Measurements from ENCODE around the gene DPYD.

DPYD gene

DNA sequence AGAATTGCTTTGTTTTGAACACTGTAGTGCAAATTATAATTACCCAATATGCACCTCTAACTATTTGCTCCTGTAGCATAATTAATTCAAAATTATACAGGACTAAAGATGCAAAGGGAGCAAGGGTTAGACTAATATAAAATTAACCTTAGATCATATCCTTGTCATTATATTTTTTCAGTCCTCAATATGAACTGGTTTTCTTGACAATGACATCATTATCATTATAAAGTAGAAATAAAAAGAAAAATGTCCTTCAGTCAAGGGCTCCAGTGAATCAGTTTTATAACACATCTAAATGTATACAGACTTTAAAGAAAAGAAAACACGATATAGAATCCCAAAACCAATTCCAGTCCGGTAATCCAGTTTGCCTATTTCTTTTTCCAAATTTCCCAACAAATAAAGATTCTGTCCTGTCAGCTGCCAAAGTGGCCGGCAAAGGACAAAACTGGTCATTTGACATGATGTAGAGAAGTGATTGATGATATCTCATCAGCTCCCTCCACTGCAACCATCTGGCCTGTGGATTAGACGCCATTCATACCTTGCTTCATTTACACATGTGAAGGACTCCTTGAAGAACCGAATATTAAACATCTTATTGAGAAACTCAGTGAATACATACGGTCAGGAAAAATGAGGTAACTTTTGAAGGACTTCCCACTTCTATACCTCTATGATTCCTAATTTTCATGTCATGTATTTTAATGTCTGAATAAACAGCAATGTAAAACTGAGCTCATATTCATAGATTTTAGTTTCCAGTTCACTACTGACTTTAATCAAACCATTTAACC, 15.5 kb downstream of the DPYD start:
- H3K27ac ChIP-seq (ENCODE audit: low read length): no peak overlapping the region
- H3K4me3 ChIP-seq (ENCODE audit: low read depth in 1 of 2, low read length in 2 of 2): no peak overlapping the region
- no peaks in the 10 kb centered on the region for H3K27me3 ChIP-seq (ENCODE audit: low read depth, low read length)
- peaks cover 0 to 5% of the 10 kb centered on the region in 2 donors for H3K4me1 ChIP-seq (ENCODE audit: control insufficient read depth in 1 of 2, insufficient read depth in 2 of 2, low read length in 2 of 2)
- H3K9me3 ChIP-seq (ENCODE audit: control insufficient read depth in 1 of 2, low read length in 2 of 2): no peaks in the 10 kb centered on the region
- no peaks in the 10 kb centered on the region for H3K36me3 ChIP-seq (ENCODE audit: control insufficient read depth in 1 of 2, insufficient read depth in 2 of 2, low read length in 2 of 2)

DNA sequence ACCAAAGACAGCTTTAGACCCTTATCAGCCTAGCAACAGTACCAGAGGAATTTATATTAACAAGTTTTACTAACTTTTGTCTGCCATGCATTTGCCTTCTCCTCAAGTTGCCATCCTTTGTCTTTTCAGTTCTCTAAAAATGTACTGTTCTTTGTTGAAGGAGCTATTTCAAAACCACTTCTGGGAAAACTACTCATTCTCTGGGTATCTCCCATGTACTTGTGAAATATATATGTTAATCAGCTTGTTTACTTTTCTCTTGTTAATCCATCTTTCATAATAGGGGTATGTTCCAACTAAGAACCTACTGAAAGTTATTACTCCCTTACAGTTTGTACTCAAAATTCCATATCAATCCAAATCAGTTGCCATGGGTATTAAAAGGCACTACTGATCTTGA, 16.3 kb downstream of the DPYD start:
- Histone ChIP-seq H3K9me3 (ENCODE audit: control insufficient read depth in 1 of 2, low read length in 2 of 2) (no peaks in the 10 kb centered on the region), H3K27ac (ENCODE audit: low read length) (no peak overlapping the region), H3K4me1 (ENCODE audit: control insufficient read depth in 1 of 2, insufficient read depth in 2 of 2, low read length in 2 of 2) (peaks cover 0 to 5% of the 10 kb centered on the region in 2 donors), H3K36me3 (ENCODE audit: control insufficient read depth in 1 of 2, insufficient read depth in 2 of 2, low read length in 2 of 2) (no peaks in the 10 kb centered on the region), H3K27me3 (ENCODE audit: low read depth, low read length) (no peaks in the 10 kb centered on the region), H3K4me3 (ENCODE audit: low read depth in 1 of 2, low read length in 2 of 2) (no peak overlapping the region)

DNA sequence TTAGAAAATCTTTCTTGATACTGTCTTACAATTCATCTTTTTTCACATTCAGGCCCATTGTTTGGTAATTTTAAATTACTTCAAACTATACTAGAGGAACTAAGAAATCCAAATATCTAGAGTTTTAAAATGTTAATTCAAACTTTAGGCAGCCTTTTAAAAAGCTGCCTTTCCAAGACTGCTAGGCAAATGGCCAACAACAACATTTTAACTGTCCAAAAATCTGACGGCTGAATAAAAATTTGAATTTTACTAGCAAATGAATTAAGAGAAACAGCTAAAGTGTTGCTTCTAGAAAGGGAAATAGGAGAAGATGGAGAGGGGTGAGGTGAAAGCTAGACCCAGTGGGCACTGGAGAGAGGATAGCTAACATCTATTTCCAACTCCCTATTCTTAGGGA, 17.2 kb downstream of the DPYD start:
- H3K4me1 ChIP-seq (ENCODE audit: control insufficient read depth in 1 of 2, insufficient read depth in 2 of 2, low read length in 2 of 2): peaks cover 0 to 5% of the 10 kb centered on the region in 2 donors
- H3K27ac ChIP-seq (ENCODE audit: low read length): no peak overlapping the region
- H3K36me3 ChIP-seq (ENCODE audit: control insufficient read depth in 1 of 2, insufficient read depth in 2 of 2, low read length in 2 of 2): no peaks in the 10 kb centered on the region
- no peaks in the 10 kb centered on the region for H3K9me3 ChIP-seq (ENCODE audit: control insufficient read depth in 1 of 2, low read length in 2 of 2)
- no peaks in the 10 kb centered on the region for H3K27me3 ChIP-seq (ENCODE audit: low read depth, low read length)
- no peak overlapping the region for H3K4me3 ChIP-seq (ENCODE audit: low read depth in 1 of 2, low read length in 2 of 2)

DNA sequence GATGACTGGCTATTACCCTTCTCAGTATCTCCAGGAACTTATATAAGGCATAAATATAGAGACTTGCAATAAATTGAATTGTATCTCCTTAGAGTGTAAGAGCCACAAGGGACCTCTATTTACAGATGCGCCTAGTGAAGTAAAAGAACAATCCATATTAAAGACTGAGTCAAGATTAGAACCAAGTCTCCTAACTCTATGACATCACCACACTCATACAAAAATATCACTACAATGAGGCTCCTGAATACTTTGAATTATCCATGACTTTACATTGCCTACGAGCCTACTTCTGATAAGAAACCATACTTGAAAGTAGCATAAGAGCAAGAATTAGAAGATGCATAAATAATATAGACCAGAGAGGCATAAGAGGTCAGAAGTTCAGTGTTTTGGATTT, 18.8 kb downstream of the DPYD start:
- Histone ChIP-seq H3K36me3 (ENCODE audit: control insufficient read depth in 1 of 2, insufficient read depth in 2 of 2, low read length in 2 of 2) (no peaks in the 10 kb centered on the region), H3K9me3 (ENCODE audit: control insufficient read depth in 1 of 2, low read length in 2 of 2) (no peaks in the 10 kb centered on the region), H3K27me3 (ENCODE audit: low read depth, low read length) (no peaks in the 10 kb centered on the region), H3K4me3 (ENCODE audit: low read depth in 1 of 2, low read length in 2 of 2) (no peak overlapping the region), H3K4me1 (ENCODE audit: control insufficient read depth in 1 of 2, insufficient read depth in 2 of 2, low read length in 2 of 2) (peaks cover 0 to 5% of the 10 kb centered on the region in 2 donors), H3K27ac (ENCODE audit: low read length) (no peak overlapping the region)

DNA sequence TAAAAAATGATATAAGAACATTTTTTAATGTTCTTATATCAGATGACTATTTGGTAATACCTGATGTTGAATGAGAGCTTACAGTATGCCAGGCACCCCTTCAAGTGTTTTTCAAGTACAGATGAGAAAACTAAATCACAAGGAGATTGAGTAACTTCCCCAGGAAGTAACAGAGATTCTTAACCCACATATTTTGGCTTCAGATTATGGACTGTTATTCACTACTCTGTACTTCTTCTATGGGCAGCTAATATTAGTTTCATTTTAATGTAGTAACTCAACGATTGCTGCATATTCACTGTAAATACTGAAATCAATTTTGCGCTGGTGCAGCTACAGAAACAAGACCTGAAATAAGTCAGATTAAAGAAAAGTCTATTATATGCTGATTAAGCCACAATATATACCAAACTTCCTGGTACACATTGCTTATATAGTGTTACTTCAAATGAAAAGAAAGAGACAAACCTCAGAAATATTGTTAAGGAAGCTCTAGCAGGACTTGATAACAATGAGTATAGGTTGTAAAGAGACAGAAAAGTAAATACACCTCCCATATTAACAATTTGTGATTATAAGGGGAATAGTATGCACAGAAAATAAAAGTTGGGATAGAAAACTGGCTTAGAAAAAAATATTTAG, 19.7 kb downstream of the DPYD start:
- H3K36me3 ChIP-seq (ENCODE audit: control insufficient read depth in 1 of 2, insufficient read depth in 2 of 2, low read length in 2 of 2): no peaks in the 10 kb centered on the region
- no peaks in the 10 kb centered on the region for H3K27me3 ChIP-seq (ENCODE audit: low read depth, low read length)
- H3K4me1 ChIP-seq (ENCODE audit: control insufficient read depth in 1 of 2, insufficient read depth in 2 of 2, low read length in 2 of 2): peaks cover 0 to 5% of the 10 kb centered on the region in 2 donors
- no peak overlapping the region for H3K4me3 ChIP-seq (ENCODE audit: low read depth in 1 of 2, low read length in 2 of 2)
- H3K27ac ChIP-seq (ENCODE audit: low read length): no peak overlapping the region
- H3K9me3 ChIP-seq (ENCODE audit: control insufficient read depth in 1 of 2, low read length in 2 of 2): no peaks in the 10 kb centered on the region

DNA sequence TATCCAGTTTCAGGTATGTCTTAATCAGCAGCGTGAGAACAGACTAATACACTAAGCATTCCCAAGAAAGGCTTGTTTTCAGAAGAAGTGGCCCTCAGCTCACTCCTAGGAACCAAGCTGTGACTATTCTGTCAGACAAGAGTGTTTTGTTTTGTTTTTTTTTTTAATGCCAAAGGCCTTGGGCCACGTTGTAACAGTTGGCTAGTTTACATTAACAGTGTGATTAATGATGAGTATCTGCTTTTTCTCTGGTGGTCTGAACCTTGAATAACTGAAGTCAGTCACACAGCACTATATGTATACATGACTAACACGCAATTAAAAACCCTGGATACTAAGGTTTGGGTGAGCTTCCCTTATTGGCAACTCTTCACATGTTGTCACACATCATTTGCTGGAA, 21.9 kb downstream of the DPYD start:
- no peaks in the 10 kb centered on the region for H3K9me3 ChIP-seq (ENCODE audit: control insufficient read depth in 1 of 2, low read length in 2 of 2)
- H3K4me1 ChIP-seq (ENCODE audit: control insufficient read depth in 1 of 2, insufficient read depth in 2 of 2, low read length in 2 of 2): peaks cover 0 to 5% of the 10 kb centered on the region in 2 donors
- no peak overlapping the region for H3K27ac ChIP-seq (ENCODE audit: low read length)
- no peaks in the 10 kb centered on the region for H3K36me3 ChIP-seq (ENCODE audit: control insufficient read depth in 1 of 2, insufficient read depth in 2 of 2, low read length in 2 of 2)
- no peak overlapping the region for H3K4me3 ChIP-seq (ENCODE audit: low read depth in 1 of 2, low read length in 2 of 2)
- no peaks in the 10 kb centered on the region for H3K27me3 ChIP-seq (ENCODE audit: low read depth, low read length)

DNA sequence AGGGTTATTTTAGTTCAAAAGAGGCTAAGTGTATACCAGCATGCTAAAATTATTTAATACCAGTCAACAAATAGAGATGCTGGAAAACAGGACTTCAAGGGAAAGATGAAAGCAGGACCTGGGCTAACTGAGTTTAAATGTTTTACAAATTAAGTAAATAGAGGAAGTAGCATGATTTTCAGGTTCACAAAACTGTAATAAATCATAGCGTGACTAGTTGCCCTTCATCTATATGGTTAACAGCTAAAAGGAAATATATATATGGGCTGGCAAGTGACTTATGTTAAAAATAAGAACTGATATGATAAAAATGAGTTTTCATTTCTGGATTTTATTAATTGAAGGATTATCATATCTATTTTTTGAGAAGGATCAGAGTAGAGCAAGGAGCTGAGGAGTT, 25.6 kb downstream of the DPYD start:
- Histone ChIP-seq H3K4me1 (ENCODE audit: control insufficient read depth in 1 of 2, insufficient read depth in 2 of 2, low read length in 2 of 2) (no peaks in the 10 kb centered on the region), H3K27ac (ENCODE audit: low read length) (no peak overlapping the region), H3K4me3 (ENCODE audit: low read depth in 1 of 2, low read length in 2 of 2) (no peak overlapping the region), H3K36me3 (ENCODE audit: control insufficient read depth in 1 of 2, insufficient read depth in 2 of 2, low read length in 2 of 2) (no peaks in the 10 kb centered on the region), H3K27me3 (ENCODE audit: low read depth, low read length) (no peaks in the 10 kb centered on the region), H3K9me3 (ENCODE audit: control insufficient read depth in 1 of 2, low read length in 2 of 2) (no peaks in the 10 kb centered on the region)

DNA sequence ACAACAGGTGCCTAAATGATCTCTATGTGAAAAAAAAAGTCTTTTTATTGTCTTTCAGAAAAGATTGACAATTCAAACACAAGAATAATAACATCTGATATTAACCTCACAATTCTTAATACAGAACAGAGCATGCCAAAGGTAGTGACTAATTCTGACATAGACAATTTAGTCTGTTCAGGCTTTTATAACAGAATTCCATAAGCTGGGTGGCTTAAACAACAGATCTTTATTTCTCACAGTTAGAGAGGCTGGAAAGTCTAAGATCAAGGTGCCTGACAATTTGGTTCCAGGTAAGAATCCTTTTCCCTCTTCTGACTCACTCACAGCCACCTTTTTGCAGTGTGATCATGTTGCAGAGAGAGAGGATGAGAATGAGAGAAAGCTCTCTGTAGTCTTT, 27.0 kb downstream of the DPYD start:
- no peaks in the 10 kb centered on the region for H3K4me1 ChIP-seq (ENCODE audit: control insufficient read depth in 1 of 2, insufficient read depth in 2 of 2, low read length in 2 of 2)
- peaks cover 0 to 4% of the 10 kb centered on the region in 2 donors for H3K9me3 ChIP-seq (ENCODE audit: control insufficient read depth in 1 of 2, low read length in 2 of 2)
- no peaks in the 10 kb centered on the region for H3K27me3 ChIP-seq (ENCODE audit: low read depth, low read length)
- no peaks in the 10 kb centered on the region for H3K36me3 ChIP-seq (ENCODE audit: control insufficient read depth in 1 of 2, insufficient read depth in 2 of 2, low read length in 2 of 2)
- no peak overlapping the region for H3K4me3 ChIP-seq (ENCODE audit: low read depth in 1 of 2, low read length in 2 of 2)
- no peak overlapping the region for H3K27ac ChIP-seq (ENCODE audit: low read length)

DNA sequence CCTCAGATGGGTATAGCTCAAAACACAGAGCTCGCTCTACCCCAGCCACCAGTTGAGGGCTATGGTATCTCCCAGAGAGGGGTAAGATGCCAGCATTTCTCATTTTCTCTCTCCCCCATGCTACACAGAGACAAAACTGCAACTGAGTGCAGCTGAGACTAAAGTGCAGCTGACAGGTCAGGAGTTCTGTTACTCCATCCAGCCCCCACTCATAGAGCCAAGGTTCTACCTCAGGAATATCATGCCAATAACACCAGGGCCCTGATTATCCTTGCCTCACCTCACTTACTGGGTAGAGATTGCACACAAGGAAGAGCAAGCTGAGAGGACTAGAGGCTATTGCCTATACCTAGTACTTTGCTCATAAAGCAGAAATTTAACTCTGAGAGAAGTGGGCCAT, 34.6 kb downstream of the DPYD start:
- Histone ChIP-seq H3K27me3 (ENCODE audit: low read depth, low read length) (no peaks in the 10 kb centered on the region), H3K4me1 (ENCODE audit: control insufficient read depth in 1 of 2, insufficient read depth in 2 of 2, low read length in 2 of 2) (no peaks in the 10 kb centered on the region), H3K27ac (ENCODE audit: low read length) (no peak overlapping the region), H3K9me3 (ENCODE audit: control insufficient read depth in 1 of 2, low read length in 2 of 2) (peaks cover 0 to 4% of the 10 kb centered on the region in 2 donors), H3K36me3 (ENCODE audit: control insufficient read depth in 1 of 2, insufficient read depth in 2 of 2, low read length in 2 of 2) (peaks cover 0 to 5% of the 10 kb centered on the region in 2 donors), H3K4me3 (ENCODE audit: low read depth in 1 of 2, low read length in 2 of 2) (no peak overlapping the region)

DNA sequence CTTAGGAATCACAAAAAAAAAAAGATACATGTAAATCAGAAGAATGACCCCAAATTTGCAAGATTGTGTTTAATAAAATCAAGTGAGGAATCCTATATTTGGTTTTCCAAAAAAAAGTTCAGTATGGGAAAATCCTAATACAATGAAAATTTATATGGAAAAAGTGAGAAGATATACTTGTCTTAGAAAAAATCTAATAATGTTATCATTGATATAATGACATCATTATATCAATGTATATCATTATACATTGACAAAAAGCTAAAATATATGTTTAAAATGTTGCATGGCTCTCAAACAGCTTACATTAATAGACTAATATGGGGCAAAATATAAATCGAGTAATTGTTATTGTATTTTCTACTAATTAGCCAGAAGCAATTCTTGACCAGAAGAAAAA, 37.0 kb downstream of the DPYD start:
- Histone ChIP-seq H3K27ac (ENCODE audit: low read length) (no peak overlapping the region), H3K9me3 (ENCODE audit: control insufficient read depth in 1 of 2, low read length in 2 of 2) (no peaks in the 10 kb centered on the region), H3K36me3 (ENCODE audit: control insufficient read depth in 1 of 2, insufficient read depth in 2 of 2, low read length in 2 of 2) (peaks cover 0 to 5% of the 10 kb centered on the region in 2 donors), H3K4me3 (ENCODE audit: low read depth in 1 of 2, low read length in 2 of 2) (no peak overlapping the region), H3K4me1 (ENCODE audit: control insufficient read depth in 1 of 2, insufficient read depth in 2 of 2, low read length in 2 of 2) (no peaks in the 10 kb centered on the region), H3K27me3 (ENCODE audit: low read depth, low read length) (no peaks in the 10 kb centered on the region)

DNA sequence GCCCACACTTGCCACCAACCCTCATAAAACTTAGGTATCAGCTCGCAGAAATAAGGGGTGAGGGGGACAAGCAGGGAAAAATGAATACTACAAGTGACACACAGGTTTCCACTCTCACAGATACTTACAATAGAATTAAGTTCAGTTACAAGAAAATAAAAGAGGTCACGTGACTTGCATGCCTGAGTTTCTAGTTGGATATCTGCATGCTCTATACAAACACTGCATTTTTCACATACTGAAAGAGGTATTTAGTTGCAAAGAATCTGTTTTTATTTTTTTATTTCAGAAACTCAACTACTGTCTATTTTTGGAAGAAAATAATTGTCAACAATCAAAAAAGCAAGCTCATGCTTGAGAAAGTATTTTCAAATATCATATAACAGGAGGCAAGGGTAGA, 43.5 kb downstream of the DPYD start:
- H3K4me1 ChIP-seq (ENCODE audit: control insufficient read depth in 1 of 2, insufficient read depth in 2 of 2, low read length in 2 of 2): no peaks in the 10 kb centered on the region
- H3K27me3 ChIP-seq (ENCODE audit: low read depth, low read length): no peaks in the 10 kb centered on the region
- H3K9me3 ChIP-seq (ENCODE audit: control insufficient read depth in 1 of 2, low read length in 2 of 2): no peaks in the 10 kb centered on the region
- H3K36me3 ChIP-seq (ENCODE audit: control insufficient read depth in 1 of 2, insufficient read depth in 2 of 2, low read length in 2 of 2): peaks cover 0 to under 1% of the 10 kb centered on the region in 2 donors
- H3K4me3 ChIP-seq (ENCODE audit: low read depth in 1 of 2, low read length in 2 of 2): no peak overlapping the region
- H3K27ac ChIP-seq (ENCODE audit: low read length): no peak overlapping the region

Data from muscle layer of duodenum (tissue), 2 donors.